NCI-H748 treated with DMSO at 0.1 percent for 48 hours (cell line): ENCODE results near the gene ATG16L2.
A peak's percentile ranks its signal among the peaks of the same experiment; 100 is the strongest.
"Not testable (repeated sequence)": the region's sequence is repeated elsewhere in the genome, so short reads cannot be mapped to it uniquely, and the experiment has no call there.

Experiments
- DNase-seq: peaks from one replicate; lab custom pipeline; 2025; lab: John Stamatoyannopoulos, UW

ATG16L2 gene

GRCh38 chr11:72806378-72806777, 7.8 kb upstream of the ATG16L2 start:
- DNase-seq = not testable (repeated sequence)

- DNase-seq = no peak
Observed at GRCh38 chr11:72807021-72807693, 7.1 kb upstream of the ATG16L2 start.

DNA sequence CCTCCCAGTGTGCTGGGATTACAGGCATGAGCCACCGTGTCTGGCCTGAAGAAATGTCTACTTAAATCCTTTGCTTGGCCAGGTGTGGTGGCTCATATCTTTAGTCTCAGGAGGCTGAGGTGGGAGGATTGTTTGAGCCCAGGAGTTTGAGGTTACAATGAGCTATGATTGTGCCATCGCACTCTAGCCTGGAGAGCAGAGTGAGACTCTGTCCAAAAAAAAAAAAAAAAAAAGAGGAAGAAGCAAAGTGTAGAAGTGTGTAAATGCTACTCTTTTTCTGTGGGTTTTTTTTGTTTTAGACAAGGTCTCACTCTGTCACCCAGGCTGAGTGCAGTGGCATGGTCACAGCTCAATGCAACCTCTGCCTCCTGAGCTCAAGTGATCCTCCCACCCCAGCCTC, 6.4 kb upstream of the ATG16L2 start:
- no peak for DNase-seq

DNA sequence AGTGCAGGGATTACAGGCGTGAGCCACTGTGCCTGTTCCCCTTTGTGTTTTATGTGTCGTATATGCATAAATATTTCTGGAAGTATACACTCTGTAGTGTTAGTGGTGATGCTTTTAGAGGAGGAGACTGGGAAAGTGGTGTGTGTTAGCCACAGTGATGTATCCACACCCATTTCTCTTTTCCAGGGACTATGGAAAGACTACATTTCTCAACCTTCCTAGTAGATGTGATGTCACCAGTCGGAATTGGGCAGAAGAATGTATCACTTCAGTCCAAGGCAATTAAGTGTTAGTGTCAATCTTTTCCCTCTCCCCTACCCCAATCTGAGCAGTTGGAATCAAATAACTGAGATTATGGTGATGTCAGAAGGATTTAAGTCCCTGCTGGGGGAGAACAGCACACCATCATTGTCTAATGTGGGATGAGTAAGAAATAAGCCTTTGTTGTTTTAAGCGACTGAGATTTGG, 5.8 kb upstream of the ATG16L2 start:
- DNase-seq = no peak

- DNase-seq = not testable (repeated sequence)
Observed at GRCh38 chr11:72811686-72812085, 2.5 kb upstream of the ATG16L2 start.

- peak; percentile 19 for DNase-seq
Observed at GRCh38 chr11:72812604-72812966, 1.6 kb upstream of the ATG16L2 start.

DNA sequence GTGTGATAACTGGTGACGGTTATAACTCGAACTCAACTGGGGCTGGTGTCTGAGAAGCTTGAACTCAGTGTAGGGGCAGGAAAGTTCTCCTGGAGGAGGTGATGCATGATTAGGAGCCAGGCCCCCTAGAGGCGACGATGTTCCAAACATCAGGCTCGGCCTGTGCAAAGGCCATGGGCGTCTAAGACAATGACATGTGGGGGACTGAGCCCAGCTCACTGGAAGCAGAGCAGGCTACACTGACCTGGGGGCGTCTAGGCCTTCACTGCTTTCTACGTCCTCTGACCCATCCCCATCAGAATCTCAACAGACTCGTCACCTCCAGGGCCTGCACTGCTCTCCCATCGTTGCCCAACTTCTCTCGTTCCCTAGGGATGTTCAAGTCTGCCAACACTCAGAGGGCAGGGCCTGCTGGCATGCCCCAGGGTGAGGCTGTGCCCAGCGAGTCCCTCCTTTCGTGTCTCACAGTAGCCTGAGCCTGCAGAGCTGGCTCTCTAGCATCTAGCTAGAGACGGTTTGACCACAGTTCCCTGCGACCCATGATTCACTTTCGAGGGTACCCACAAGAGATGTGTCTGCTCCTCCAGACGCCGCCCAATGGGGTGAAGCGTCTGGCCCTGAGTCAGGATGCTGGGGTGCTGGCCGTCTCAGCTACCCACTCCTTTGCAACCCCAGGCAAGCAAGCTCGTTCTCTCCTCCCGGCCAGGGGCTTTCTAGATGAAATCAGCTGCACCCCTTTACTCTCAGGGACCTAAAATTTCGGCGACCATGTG, 1.1 kb upstream of the ATG16L2 start:
- DNase-seq = no peak

GRCh38 chr11:72813740-72814285, 398 bp upstream of the ATG16L2 start:
- peak; percentile 68 for DNase-seq

GRCh38 chr11:72815110-72815618, 953 bp downstream of the ATG16L2 start:
- DNase-seq = peak; percentile 48

- no peak for DNase-seq
Observed at GRCh38 chr11:72816404-72816990, 2.3 kb downstream of the ATG16L2 start.

GRCh38 chr11:72817966-72818365, 3.8 kb downstream of the ATG16L2 start:
- DNase-seq = no peak

GRCh38 chr11:72818971-72819370, 4.8 kb downstream of the ATG16L2 start:
- no peak for DNase-seq

DNA sequence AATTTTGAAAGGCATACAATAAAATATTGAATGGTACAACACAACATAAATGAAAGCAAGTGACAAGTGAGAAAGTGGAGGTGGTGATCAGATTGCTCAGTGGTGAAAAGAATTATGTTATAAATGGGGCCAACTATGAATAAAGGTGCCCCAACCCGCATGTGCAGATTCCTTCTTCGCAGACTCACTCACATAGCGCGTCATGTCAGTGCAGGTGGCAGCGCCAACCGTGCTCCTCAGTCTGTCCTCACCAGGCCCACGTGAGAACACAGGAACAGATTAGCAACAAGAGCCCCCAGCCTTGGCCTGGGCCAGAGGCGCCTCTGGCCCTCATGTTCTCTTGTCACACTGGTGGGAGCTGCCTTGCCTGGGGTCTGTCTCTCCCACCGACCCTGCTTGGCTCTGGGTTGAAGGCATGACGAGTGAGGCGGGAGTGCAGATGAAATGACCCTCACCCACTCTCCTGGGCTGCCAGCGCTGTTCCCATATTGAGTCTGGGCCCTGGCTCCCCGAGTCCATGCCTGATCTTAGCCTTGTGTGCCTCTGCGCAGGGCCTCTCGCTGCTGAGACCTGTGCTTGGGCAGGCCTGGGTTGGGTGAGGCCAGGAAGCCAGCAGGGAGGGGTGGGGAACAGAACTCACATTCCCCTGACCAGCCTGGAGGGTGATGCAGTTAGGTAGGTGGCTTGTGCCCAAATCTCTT, 6.4 kb downstream of the ATG16L2 start:
- DNase-seq = no peak

DNA sequence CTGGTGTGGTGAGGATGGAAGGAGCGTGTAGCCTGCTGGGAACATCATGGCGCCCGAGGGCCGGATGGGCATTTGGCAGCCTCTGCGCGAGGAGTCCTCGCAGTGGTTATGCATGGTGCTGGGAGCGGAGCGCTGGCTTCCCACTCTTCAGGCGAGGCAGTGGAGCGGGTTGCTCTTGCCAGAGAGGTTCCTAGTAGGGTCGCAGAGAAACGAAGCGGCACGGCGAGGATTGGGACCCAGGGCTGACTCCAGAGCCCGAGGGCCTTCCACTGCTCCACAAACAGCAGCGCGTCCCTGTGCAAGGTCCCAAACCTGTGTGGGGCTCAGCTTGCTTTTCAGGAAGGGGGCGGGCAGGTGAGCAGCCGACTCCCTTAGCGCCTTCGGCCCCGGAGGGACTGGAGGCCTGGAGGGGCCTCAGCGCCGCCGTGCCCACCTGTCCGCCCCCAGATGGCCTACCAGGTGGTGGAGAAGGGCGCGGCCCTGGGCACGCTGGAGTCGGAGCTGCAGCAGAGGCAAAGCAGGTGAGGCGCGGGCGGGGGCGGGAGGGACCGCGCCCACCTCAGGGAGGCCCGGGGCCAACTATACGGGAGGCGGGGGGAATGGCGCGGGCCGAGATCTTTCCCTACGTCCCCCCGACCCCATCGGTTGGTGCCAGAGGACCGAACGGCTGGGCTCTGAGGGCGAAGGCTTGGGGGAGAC, 7.2 kb downstream of the ATG16L2 start:
- peak; percentile 53 for DNase-seq

DNA sequence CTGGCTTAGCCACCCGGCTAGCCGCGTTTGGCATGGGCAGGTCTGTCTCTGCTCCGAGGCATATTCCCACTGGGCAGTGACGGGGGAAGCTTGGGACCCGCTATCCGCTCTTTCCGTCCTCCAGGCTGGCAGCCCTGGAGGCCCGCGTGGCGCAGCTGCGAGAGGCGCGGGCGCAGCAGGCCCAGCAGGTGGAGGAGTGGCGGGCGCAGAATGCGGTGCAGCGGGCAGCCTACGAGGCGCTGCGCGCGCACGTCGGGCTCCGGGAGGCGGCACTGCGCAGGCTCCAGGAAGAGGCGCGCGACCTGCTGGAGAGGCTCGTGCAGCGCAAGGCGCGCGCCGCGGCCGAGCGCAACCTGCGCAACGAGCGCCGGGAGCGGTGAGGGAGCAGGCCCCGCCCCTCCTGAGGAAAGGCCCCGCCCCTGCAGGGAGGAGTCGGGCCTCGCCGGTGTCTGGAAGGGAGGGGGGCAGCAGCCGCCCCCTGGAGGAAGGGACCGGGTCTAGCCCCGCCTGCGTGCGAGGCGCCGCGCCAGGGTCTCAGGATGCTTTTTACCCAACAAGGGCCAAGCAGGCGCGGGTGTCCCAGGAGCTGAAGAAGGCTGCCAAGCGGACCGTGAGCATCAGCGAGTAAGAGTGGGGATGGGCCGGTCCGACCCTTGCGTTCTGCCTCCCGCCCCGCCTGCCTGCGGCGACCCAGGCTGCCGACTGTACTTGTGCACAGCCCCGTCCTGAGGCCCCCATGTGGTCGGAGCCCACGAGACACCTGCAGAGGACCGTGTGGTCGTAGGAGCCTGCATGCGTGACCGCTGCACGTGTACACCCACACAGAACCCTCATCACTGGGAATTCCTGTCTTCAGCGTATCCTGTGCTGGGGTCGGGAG, 7.9 kb downstream of the ATG16L2 start:
- peak; percentile 82 for DNase-seq

DNA sequence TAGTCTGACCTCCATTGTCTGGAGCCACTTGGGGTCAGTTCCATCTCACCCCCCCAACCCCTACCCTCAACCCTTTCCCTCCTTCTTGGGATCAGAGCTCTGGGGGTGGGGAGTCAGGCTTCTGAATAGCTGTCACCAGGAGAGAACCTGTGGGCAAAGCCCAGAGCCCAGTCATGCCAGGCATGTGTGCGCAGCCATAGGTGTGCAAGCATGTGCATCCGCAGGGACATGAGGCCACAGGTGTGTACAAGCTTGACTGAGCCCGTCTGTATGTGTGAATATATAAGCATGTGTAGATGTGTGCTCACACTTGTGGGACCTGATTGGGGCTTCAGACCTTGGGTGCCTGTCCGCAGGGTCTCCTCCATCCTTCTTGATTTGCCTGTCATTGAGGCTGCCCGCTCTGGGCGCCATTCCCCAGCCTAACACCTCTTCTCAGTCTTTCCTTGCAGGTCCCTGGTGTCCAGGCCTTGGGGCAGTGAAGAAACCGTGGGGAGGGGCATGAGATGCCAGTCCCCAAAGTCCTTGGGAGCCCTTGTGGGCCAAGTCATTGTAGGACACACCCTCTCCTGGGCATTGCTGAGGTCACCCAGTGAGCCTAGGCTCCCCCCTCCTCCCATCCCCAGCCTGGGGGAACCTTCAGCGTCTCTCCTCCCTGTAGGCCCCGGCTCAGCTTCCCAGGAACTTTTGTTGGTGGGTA, 9.0 kb downstream of the ATG16L2 start:
- no peak for DNase-seq

- no peak for DNase-seq
Observed at GRCh38 chr11:72824020-72824419, 9.8 kb downstream of the ATG16L2 start.

DNA sequence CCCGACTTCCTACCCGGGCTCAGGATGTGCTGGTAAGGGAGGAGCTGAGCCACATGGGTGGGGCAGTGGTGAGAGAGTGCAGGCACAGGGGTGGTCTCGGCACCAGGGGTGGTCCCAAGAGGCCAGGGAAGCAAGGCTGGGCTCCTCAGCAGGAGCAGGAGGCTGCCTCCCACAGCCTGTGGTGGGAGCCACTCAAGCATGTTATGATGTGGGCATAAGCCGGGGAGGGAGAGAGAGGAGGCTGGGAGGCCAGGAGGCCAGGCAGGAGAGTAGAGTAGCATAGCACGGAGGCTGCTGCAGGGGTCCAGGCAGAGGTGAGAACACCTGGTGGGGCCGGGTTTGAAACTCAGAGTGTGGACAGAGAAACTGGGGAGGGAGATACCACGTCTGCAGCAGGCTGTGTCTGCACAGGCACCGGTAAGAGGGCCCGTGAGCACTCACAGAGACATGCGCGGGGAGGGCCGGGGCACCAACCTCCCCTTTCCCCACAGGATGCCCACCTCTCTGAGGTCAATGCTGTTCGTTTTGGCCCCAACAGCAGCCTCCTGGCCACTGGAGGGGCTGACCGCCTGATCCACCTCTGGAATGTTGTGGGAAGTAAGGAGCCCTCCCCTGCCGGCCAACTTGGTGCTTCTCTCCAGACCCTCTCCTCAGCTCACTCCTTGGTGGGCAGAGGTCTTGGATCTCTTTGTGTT, 10.7 kb downstream of the ATG16L2 start:
- DNase-seq = no peak

DNA sequence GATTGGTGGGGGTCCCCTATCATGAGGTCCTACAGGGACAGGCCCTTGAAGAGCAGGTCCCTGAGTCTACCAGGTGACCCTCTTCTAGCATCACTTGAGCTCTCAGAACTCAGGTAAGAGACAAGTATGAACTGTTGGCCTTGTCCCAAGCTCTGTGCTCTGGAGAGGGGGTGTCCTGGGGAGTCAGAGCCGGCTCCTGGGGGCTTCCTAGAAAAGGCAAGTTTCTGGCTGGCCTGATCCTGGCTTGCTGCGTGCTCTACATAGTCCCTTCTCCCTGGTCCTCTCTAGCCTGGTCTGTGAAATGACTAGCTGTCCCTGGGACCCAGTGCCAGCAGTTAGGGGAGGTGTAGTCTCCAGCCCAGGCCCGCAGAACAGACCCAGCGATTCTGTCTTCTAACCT, 11.4 kb downstream of the ATG16L2 start:
- DNase-seq = no peak
